ENCODE measurements around the gene PTRH2.

Gene PTRH2

DNA sequence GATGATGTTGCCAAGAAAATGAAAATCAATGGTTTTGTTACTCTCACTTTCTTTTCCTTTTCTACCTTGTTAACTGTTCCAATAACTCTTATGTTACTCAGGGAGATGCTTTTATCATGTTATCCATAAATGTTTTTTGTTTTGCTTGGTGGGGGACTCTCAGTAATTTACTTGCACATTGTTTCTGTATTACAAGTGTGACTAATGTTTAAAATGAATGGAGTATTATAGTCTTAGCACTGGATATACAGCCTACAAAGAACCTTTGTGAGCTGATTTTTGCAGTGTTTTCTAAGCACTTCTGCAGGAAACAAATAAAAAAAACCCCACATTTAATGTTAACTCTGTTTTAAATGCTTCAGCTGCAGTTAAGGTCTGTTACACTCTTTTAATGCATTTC lies 12.3 kb upstream of the PTRH2 start:
- no peak for DNase-seq (ENCODE audit: low read depth)

DNA sequence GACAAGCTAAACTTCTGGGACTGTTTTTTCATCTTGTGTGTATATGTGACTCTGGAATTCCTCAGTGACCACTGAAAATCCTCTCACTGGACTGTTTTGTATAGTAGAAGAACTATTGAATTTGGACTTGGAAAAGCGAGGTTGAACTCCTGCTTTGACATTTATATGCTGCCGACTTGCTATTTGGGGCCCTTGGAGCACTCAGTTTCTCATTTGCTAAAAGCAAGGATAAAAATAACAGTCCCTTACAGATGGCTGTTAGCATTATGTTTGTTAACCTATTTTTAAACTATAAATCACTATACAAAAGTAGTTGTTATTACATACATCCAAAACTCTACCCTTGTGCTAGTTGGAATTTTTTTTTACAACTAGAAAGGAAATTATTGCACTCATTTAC lies 9.2 kb upstream of the PTRH2 start:
- no peak for DNase-seq (ENCODE audit: low read depth)

DNA sequence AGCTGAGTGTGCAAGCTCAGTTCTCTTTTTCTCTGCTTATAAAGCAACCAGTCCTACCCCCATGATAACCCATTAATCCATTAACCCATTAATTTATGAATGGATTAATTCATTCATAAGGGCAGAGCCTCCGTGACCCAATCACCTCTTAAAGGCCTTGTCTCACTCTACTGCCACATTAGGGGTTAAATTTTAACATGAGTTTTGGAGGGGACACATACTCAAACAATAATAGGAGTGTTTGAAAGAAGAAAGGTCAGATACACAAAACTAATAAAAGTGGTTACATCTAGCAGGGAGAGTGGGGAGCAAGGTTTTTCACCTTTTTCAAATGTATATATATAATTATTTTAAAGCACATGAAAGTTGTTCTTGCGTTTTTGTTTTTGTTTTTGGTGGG lies 7.0 kb upstream of the PTRH2 start:
- DNase-seq (ENCODE audit: low read depth): no peak

DNA sequence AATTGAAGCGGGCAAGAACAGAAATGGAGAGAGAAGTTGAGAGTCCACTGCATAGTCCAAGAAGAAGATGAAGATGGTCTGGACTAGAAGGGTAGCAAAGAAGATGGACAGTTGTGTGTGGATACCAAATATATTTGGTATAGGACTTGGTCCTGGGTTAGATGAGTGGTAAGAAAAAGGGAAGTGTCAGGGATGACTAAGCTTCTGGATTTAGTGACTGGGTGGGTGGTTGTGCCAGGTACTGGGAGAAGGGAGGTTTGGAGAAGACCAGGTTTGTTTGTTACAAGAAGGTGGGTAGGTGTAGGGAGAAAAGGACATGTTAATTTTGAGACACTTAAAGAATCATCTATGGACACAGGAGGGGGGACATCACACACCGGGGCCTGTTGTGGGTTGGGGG lies 5.6 kb upstream of the PTRH2 start:
- no peak for DNase-seq (ENCODE audit: low read depth)

DNA sequence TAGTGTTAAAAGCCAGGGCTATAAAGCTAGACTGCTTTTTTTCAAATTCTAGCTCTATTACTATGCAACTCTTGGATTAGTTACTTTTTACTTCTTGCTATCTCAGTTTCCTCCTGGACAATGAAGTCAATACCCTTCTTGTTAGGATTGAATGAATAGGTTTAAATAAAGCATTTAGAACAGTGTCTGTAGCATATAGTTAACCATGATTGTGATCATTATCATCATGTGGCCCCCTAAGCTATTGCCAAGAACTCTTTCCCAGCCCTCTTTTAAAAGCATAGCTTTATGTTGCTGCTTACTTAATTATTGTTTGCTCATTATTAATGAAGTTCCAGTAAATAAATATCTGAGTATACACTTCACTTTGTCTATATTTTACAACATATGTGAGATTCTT lies 4.7 kb upstream of the PTRH2 start:
- DNase-seq (ENCODE audit: low read depth): no peak

DNA sequence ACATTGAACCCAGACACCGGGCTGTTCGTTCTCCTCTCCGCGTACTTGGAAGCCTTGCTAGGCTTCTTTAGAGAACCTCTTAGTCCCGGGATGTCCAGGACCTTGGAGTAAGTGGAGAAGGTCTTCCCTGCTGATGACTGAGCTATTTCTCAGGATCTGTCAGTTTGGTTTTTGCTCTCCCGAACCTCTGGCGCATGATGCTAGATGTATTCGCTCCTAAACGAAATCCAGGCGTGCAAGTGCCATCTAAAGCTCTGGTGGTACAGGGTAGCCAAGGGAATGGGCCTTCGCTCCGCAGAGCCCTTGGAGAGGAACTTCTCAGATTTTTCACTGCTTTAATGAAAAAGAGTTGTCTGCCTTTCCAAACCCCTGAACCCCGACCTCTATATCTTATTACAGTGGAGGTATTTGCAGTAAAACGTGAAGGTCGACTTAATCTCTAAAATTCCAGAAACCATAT lies 771 bp upstream of the PTRH2 start:
- no peak for DNase-seq (ENCODE audit: low read depth)

DNA sequence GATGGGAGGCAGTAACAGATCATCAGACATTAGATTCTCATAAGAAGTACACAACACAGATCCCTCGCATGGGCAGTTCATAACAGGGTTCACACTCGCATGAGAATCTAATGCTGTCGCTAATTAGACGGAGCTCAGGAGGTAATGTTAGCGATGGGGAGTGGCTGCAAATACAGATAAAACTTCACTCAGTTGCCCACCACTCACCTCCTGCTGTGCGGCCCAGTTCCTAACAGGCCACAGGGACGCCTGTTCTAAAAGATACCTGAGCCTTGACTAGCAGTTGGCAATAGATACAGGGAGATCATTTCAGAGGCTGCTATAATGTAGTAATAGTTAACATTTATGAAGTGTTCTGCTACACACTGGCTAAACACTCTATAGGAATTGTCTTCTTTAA lies 4.9 kb downstream of the PTRH2 start:
- no peak for DNase-seq (ENCODE audit: low read depth)

DNA sequence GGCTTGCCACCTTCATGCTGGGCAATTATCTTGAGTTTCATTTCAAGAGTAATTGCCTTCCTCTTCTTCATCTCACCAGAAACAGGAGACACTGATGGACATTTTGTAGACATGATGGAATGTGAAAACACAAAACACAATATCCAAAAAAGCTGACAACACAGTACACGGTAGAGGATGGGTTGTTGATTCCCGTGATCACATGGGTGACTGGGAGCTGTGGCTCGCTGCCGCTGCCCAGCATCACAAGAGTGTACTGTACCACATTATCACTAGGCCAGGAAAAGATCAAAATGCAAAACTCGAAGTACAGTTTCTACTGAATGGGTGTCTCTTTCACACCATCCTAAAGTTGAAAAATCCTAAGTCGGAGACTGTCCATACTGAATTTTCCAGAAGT lies 7.4 kb downstream of the PTRH2 start:
- DNase-seq (ENCODE audit: low read depth): no peak

DNA sequence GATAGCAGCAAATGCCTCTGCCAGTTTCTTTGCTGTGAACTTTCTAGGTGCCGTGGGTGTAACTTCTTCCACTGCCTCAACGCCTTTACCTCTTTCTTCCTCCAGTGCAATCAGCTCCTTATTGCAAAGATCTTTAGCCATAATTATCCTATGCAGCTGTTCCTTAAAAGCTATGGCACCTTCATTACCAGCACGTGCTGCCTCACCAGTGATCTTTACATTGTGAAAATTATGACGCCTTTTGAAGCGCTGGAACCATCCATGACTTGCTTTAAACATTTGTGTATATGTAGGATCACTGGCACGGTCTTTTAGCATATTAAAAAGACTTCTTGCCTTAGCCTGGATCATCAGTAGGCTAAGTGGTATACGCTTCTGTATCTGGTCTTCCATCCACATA lies 8.0 kb downstream of the PTRH2 start:
- no peak for DNase-seq (ENCODE audit: low read depth)

DNA sequence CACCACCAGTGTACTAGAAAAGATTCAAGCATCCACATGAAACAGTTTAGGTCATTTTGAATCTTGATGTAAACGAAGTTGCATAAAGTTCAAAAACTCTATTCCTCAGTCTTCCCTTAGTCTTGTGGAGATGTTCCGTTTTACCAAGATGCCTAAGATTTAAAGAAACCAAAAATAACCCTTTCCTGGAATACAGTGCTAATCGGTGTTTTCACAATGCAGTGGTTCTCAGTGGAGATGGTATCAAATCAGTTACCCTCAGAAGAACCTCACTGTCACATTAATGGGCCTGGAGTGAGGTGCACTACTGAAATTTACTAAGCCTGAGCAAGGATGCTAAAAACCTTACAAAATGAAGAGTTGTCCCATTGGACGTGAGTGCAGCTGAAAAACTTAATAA lies 9.1 kb downstream of the PTRH2 start:
- no peak for DNase-seq (ENCODE audit: low read depth)

DNA sequence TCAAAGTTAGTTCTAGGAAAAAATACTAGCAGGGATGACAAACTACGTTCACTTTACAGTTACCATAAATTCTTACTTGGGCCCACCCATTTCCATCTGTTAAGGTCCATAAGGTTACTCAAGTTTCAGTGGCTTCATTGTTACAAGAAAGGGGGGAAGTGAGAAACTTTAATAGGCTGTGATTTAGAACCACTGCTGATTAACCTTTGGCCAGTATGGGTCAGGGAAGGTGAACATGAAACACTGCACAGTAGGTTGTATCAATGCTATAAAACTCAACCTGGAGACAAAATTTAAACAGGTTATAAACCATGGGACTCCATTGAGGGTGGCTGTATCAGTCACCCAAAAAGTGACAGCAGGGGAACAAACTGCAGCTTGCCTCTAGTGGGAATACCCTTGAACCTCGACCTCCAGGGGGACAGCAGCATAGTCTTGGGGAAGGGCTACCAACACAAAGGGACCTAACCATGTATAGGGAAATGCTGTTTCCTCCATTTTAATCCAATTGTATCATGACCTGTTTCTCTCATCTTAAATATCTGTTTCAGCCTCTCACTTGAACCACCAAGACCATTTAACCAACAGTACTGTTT lies 10.4 kb downstream of the PTRH2 start:
- no peak for DNase-seq (ENCODE audit: low read depth)

DNA sequence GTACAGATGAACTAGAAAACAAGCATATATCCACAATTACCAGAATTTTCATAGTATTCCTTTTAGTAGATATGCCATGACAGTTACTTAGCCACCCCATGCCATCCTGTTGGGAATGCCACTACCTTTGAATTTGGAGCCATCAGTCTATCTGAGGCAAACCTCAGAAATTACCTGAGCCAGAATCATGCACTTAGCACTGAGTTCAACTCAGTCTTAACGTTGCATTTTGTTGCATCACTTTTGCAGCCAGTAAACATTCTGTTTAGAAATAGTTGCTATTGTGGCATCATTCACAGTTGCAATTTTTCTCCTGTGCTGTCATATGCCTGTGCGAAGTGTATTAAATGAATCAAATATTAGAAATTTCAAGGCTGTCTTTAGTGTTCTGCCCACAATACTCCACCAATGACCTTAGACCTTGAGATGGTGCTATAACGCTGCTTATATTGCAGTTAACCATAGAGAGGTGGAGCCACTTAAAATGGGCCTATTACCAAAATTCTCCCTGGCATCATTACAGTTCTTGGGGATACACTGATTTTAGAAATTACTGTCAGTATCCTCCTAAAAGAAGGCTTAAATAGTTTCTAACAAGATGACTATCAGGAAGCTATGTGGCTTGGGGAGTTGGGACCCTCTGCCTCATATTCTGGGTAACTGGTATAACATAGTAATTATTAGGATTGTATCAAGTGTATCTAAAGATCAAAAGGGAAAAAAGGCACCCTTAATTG lies 11.1 kb downstream of the PTRH2 start:
- no peak for DNase-seq (ENCODE audit: low read depth)

DNA sequence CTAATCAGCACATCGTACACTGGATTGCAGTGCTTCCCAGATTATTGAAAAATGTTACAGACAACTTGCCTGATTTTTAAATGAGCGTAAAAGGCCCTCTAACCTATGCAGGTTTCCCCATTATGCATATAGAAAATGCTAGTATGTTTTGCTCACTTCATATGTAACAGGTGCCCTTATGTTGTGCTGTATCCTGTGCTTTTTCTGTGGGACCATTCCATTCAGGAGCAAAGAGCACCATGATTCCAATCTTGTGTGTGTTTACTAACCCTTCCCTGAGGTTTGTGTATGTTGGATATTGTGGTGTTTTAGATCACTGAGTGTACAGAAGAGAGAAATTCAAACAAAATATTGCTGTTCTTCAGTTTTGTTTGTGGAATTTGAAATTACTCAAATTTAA lies 12.9 kb downstream of the PTRH2 start:
- no peak for DNase-seq (ENCODE audit: low read depth)

DNA sequence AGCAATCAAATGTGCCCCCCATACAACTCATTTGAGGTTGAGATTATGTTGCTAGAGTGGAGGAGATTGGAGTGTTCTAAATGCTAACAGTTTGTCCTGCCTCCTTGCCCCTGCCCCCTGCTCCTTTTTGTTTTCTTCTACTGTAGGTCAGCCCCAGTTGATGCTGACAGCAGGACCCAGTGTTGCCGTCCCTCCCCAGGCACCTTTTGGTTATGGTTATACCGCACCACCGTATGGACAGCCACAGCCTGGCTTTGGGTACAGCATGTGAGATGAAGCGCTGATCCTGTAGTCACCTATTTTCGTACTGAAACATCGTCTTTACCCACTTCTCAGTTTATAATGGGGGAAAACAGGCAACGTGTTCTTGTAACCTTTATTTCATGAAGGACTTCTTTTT lies 13.6 kb downstream of the PTRH2 start:
- DNase-seq (ENCODE audit: low read depth): no peak

DNA sequence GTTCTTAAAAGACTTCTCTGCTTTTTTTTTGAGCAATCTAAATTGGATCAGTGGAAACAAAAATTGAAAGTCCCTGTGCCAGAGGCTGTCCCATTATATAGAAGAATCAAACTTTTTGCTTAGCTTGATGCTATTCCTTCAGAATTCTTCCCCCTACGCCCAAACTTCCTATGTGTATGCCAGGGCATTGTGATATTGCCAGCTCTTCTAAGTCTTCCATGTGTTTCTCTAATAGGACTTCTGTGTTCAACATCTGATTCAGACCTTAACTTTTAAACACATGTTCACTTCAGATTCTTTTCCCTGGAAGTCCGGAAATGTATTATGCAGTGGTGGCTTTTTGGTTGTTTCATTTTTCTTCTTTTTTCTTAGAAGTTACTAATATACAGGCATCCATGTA lies 18.7 kb downstream of the PTRH2 start:
- DNase-seq (ENCODE audit: low read depth): no peak

DNA sequence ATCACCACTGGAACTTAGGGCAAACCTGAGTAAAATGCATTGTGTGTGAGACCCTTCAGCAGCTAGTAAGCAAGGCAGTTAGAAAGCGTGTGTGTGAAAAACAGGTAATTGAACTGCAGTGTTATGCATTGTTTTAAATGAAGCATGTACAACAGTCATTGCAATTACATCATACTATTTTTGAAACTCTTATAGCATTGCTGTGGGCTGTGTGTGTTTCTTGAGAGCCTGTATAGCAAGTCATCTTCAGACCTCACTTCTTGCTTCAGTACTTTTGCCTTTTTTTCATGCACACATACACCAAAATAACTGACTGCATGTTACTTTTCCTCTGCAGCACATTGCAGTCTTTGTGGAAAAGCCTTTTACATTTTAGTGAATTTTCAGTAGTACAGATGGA lies 19.2 kb downstream of the PTRH2 start:
- no peak for DNase-seq (ENCODE audit: low read depth)

DNA sequence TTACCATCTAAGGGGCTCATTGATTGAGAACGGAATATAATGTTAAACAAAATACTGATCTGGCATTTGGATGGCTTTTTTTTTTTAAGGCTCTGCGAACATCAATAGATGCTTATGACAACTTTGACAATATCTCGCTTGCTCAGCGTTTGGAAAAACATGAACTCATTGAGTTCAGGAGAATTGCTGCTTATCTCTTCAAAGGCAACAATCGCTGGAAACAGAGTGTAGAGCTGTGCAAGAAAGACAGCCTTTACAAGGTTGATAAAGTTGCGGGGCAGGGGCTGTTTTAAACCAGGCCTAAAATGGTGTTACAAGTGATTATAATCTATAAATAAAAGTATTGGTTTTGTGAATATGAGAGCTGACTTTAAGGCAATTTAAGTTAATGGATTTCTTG lies 22.3 kb downstream of the PTRH2 start:
- DNase-seq (ENCODE audit: low read depth): no peak

DNA sequence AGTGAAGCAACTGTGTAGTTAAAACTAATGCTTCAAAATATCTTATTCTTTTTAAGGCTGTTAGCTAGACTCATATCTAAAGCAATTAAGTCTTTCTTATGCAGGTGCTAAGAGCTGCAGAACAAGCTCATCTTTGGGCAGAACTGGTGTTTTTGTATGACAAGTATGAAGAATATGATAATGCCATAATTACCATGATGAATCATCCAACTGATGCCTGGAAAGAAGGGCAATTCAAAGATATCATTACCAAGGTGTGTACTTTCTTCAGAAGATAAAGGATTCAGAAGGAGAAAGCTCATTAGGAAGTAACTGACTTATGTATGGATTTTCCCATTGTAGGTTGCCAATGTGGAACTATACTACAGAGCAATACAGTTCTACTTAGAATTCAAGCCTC lies 23.9 kb downstream of the PTRH2 start:
- DNase-seq (ENCODE audit: low read depth): no peak

DNA sequence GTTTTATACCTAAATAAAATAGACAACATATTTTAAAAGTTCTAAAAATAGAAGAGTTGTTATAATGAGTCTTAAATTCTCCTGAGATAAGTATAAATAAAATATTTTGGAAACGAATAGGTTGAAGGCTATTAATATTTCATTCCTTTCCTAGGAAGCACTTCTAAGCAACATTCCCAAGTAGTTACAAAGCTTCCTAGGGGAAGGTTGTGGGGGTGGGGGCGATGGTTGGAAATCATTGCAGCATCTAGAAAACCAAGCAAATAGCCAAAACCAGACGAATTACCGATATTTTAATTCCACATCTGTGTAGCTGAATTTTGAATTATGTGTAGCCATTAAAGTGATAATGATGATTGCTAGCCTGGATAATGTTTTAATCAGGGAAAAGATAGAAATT lies 26.9 kb downstream of the PTRH2 start:
- DNase-seq (ENCODE audit: low read depth): no peak

DNA sequence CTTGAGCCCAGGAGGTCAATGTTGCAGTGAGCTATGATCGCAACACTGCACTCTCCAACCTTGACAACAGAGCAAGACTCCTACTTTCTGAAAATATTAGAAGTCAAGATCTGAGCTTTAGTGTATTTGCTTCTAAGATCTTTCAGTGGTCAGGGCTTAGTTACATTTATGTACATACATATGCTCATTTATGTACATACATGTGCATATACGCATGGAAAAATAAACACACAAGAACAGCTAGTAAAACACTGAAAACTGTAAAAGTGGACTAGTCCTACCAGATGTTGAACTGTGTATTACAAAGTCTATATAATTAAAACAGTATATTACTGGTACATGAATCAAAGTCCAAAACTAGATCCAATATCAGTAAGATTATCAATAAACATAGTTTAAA lies 28.3 kb downstream of the PTRH2 start:
- no peak for DNase-seq (ENCODE audit: low read depth)

DNA sequence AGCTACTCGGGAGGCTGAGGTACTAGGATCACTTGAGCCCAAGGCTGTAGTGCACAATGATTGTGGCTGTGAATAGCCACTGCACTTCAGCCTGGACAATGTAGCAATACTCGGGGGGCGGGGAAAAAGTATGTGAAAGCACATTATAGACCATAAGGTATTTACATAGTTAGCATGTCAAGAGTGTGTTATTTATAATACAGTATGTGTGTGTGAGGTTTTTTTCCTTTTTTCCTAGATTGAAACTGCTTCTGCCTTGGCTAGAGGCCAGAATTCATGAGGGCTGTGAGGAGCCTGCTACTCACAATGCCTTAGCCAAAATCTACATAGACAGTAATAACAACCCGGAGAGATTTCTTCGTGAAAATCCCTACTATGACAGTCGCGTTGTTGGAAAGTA lies 30.5 kb downstream of the PTRH2 start:
- no peak for DNase-seq (ENCODE audit: low read depth)

DNA sequence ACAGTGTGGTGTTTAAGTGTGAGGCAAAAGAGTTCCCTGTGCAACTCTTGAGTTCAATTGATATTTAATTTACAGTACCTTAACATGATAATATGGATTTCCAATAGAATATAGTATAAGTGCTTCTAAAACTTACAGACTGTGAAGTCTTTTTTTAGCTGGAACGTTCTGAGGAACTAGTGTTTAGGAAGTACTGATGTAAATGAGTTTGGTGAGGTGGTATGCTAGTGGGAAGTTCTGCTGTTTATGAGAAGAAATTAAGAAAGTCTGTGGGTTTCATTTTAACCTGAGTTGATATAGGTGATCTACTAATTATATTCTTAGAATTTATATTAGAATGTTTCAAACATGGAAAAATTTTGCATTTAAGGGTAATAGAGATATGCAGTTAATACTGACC lies 32.0 kb downstream of the PTRH2 start:
- DNase-seq (ENCODE audit: low read depth): no peak

DNA sequence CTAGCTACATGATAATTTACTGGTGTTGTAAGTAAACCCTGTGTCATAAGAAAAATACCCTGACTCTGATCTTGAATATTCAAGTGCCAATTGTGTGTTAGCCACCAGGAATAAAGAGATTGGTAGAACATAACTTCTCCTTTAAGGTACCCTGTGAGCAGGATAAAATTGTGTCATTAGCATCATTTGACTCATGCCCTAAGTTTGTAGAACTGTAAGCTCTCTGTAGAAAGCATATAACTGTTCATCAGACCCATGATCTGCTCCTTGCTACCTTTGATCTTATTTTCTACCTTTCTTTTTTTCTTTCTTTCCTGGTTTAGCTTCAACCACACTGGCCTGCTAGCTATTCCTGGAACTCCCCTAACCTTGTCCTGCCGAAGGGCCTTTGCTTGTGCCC lies 35.8 kb downstream of the PTRH2 start:
- DNase-seq (ENCODE audit: low read depth): no peak

DNA sequence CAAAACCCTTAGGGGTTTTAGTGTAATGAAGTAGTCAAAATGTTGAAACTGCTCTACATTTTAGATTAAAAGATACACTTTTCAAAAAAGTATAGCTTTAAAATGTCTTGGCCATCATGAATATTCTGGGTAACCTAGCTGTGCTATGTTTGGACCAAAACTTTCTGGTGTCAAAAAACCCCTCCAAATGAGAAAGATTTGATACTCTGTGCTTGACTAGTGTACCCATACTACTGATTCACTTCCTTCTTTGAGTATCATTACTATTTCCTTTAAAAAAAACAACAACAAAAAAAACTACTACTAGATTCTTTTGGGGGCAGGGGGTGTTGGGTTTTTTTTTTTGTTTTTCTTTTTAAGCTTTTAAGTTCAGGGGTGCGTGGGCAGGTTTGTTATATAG lies 37.3 kb downstream of the PTRH2 start:
- no peak for DNase-seq (ENCODE audit: low read depth)
